ENCODE results near the gene SETBP1.

SETBP1 gene

GRCh38 chr18:44679056-44679913 lies 1.4 kb upstream of the SETBP1 start:
- DNase-seq (ENCODE audit: low spot score), result no peak

- no peak for DNase-seq (ENCODE audit: low spot score)
Measured at GRCh38 chr18:44679914-44680272, 795 bp upstream of the SETBP1 start.

DNA sequence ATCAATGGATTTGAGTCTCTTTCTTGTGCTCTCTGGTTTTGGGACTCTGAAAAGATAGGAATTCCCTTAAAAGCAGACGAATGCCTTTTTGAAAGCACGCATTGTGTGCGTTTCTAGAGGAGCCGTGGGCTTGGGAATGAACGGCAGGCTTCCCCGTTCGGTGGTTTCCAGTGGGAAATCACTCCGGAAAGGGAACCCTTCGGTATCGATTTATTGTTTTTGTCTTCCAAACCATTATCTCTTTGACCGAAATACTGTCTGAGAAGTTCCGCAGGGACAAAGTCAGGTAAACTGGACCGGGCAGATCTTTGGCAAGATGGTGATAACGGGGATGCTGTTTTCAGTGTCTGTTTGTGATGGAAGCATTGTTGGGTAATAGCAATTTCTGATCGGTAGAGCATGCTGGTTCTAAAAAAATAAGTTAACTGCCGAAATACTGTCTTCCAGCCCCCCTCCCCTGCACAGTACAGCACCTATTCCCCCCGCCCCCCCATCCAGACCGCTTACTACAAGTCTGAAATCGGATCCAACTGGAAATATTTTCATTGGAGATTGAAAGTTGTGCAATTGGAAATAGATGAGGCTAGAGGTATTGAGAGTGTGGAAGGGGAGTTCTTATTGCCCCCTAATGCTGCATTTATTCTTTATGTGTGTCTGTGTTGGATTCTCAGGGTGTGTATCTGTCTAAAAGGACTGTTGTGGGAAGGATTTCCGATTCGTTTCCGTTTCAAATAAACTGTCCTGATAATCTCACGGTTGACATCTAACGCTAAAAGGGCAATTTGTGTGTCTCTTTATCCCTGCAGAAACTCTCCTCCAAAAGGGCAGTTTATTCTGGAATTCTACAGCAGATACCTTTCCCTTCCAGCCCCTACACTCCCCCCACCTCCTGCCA lies 635 bp downstream of the SETBP1 start:
- no peak for DNase-seq (ENCODE audit: low spot score)

DNA sequence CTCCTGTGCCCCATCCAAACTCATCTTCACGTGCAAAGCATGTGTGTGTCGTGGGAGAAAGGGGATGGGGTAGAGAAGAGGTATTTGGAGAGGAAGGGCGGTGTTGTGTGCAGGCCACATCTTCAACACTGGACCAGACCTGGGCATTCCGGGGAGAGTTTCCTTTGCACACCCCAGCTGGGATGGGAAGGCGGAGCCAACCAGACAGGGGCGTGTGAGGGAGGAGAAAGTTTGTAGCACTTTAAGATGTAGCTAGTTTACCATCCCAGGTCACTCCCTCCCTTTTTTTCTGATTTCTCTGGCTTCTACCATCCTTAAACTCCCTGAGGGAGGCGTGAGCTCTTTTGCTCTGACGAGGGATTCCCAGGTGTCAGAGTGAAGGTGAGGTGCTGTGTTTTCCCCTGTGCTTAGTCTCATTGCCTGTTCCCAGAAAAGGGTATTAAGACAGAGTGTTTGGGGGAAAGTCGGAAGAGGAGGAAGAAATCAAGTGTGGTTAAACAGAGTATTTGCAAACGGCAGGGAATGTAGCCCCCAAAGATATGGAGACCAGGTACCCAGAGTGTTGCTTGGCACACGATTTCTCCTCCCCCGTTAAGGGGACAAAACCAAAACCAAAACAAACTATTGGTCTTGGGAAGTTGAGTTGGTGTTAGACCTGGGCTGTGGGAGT lies 1.6 kb downstream of the SETBP1 start:
- DNase-seq (ENCODE audit: low spot score), result no peak

- DNase-seq (ENCODE audit: low spot score), result no peak
Measured at GRCh38 chr18:44682871-44683221, 2.2 kb downstream of the SETBP1 start.

DNA sequence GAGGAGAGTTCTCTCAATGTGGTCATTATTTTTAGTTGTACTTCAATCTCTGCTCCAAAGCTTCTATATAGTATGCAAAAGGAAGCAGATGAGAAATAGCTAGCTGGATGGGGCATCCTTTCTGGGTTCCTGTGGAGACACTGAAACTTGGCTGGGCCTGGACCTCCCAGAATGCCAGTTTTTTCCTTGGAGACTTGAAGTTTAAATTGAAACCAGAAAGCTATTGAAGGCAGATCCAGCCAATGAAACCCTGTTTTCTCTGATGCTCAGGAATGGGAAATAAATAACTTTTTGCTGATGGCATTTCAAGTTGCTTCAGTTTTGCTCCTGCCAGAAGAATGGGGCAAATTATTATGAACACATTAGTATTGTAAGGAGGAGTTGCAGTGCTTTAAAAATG lies 2.9 kb downstream of the SETBP1 start:
- DNase-seq (ENCODE audit: low spot score), result no peak

DNA sequence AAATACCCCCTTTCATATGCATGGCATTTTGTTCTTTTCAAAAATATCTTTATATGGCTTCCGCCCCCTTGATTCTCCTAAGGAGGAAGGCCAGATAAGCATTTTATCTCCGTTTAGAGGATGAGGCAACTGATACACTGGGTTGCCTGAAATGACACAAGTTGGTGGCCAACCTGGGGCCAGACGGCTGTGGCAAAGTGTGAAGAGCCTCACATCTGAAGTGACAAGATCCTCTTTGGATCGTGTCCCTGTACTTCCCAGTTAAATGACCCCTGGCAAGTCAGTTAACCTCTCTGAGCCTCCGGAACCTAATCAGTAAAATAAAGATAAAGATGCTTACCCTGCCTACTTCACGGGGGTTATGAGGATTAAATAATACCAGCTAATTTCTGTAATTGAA lies 4.6 kb downstream of the SETBP1 start:
- no peak for DNase-seq (ENCODE audit: low spot score)

DNA sequence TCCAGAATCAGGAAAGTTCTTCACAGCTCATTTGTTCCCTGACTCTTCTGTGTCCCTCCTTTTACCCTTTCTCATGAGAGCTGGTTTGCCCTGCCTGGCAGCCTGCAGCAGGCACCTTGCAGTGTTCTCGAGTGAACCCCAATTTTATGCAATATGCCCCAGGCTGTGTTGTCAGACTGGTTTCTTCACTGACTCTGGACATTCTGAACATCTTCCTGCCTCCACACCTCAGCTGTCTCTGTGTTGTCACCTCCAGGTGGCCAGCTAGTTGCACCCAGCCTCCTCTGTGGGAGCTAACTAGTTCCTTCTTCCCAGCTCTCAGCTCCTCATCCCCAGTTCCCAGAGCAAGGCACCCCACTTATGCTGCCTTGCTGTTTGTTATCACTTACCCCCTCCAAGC lies 5.5 kb downstream of the SETBP1 start:
- no peak for DNase-seq (ENCODE audit: low spot score)

DNA sequence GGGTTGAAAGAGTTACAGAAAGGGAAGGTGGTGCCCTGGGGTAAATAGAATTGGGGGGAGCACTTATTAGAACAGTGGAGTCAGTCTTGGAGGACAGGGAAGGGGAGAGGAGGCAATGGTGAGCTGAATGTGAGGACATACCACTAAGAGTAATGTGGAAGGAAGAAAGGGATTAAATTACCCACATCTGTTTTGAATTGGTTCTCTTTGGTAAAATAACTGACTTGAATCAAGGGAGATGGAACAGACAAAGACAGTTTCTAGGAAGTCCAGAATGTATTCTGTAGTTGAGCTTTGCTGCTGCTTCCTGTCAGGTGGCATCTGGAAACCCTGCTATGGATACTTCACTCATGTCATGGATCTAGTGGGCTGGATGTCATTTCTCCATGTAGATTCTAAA lies 6.7 kb downstream of the SETBP1 start:
- DNase-seq (ENCODE audit: low spot score), result no peak

GRCh38 chr18:44689736-44690135 lies 9.0 kb downstream of the SETBP1 start:
- no peak for DNase-seq (ENCODE audit: low spot score)

GRCh38 chr18:44691148-44691925 lies 10.6 kb downstream of the SETBP1 start:
- DNase-seq (ENCODE audit: low spot score), result no peak

DNA sequence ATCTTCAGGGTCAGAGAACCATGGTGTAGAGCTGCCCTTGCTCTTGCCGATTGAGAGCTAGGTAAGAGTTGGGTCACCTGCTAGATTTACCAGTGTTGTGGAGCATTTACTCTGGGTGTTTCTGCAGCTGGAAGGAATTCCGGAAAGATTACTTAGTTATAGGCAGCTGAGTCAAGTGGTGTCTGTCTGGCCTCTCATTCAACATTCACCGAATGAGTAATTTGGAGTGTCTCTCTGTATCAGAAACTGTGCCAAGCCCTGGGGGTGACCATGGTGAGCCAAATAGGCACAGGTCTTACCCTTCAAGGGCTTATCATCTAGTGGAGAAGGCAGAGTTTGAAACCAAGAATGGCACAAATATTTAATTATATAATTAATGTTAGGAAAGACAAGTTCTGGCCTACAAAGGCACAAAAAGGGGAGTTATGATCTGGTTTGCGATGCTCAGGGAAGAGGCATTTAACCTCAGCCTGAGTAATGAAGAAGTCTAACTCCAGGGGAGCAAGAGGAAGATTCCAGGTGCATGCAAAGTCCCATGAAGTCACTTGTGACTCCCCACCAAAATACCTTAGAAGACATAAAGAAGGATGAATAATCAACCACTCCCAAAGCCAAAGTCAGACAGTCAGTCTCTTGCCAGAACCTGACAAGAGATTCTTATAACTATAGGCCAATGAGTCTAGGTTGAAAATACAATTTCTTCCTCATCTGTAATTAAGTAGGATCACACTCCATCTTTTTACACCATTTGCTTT lies 12.5 kb downstream of the SETBP1 start:
- no peak for DNase-seq (ENCODE audit: low spot score)

- no peak for DNase-seq (ENCODE audit: low spot score)
Measured at GRCh38 chr18:44695503-44695902, 14.8 kb downstream of the SETBP1 start.

- DNase-seq (ENCODE audit: low spot score), result no peak
Measured at GRCh38 chr18:44696892-44697291, 16.2 kb downstream of the SETBP1 start.

DNA sequence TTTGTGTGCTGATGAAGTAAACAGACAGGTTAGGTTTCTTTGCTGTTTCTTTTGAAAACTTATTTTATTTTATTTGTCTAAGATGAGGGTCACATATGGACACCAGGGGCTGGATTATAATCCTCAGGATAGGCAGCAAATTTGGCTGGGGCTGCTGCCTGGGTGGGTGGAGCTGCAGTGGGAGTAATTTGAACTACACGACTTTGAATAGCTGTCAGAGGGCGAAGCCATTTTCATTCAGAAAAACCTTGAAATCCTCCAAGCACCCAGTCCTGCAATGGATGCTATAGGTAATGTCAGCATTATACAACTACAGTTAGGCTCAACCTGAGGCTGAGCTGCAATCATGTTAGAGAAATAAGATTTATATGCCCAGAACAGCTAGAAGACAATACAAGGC lies 16.6 kb downstream of the SETBP1 start:
- no peak for DNase-seq (ENCODE audit: low spot score)

DNA sequence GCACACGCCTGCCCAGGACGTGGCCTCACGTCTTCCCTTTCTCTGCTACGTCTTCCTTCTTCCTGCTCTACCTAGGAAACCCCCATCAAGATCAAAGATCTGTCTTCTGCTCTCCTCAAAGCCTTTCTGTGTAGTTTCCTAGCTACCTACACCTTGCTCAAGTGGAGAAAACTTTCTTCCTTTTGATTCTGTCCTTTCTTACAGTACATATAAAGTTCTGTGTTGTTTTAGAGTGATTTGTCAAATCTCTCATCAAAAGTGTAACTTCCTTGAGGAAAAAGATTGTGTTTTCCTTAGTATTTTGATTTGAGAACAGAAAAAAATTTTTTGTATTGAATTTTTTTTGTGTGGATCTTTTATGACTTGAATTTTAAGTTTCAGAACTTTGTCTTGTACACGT lies 17.8 kb downstream of the SETBP1 start:
- no peak for DNase-seq (ENCODE audit: low spot score)

GRCh38 chr18:44699572-44700261 lies 19.0 kb downstream of the SETBP1 start:
- no peak for DNase-seq (ENCODE audit: low spot score)

- DNase-seq (ENCODE audit: low spot score), result no peak
Measured at GRCh38 chr18:44700652-44701051, 20.0 kb downstream of the SETBP1 start.

DNA sequence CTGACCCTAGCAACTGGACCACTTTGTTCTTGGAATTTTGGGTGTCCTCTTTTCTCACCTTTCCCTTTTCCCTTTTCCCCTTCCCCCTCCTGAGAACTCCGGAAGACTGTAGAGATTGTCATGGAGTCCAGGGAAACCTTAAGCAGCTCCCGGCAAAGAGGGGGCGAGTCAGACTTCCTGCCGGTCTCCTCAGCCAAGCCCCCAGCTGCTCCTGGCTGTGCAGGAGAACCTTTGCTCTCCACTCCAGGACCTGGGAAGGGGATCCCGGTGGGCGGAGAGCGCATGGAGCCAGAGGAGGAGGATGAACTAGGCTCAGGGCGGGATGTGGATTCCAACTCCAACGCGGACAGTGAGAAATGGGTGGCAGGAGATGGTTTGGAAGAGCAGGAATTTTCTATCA lies 20.5 kb downstream of the SETBP1 start:
- no peak for DNase-seq (ENCODE audit: low spot score)

DNA sequence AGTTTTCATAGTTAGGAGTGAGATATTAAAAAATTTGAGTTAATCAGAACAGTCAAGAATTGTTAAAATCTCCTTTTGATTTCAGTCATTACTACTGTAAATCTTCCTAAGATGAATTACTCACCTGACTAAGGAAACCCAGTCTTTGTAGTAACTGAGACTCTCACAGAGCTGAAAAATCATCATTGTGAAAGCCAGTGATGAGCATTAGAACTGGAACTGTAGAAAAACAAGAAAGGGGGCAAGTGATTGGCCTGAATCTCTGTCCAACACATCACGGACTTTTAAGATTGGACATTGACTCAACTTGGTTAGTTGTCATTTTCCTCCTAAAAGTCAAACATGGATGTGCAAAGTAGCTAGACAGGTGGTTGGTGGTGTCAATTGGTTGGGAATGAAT lies 21.9 kb downstream of the SETBP1 start:
- DNase-seq (ENCODE audit: low spot score), result no peak
